Activated naive CD8-positive, alpha-beta T cell treated with anti-CD3 and anti-CD28 coated beads, Interleukin-2, amount 50 U/mL, for 24 hours (primary cell): Measurements from ENCODE around the gene PCBP3.
"Not testable (repeated sequence)": the region's sequence is repeated elsewhere in the genome, so short reads cannot be mapped to it uniquely, and the experiment has no call there.

Experiments
- ATAC-seq: fragments of 150-1000 bp; cut with Tn5 transposase; one replicate; pipeline ENCODE4 v1.10.0; 2021
- DNase-seq: peaks from one replicate; pipeline ENCODE4 v3.0.0; 2021
- H3K27ac Mint-ChIP-seq: one replicate; pipeline ENCODE4 v1.8.0; 2021; ENCODE audit warnings: mild to moderate bottlenecking, mixed read lengths
- H3K27me3 Mint-ChIP-seq: one replicate; pipeline ENCODE4 v1.8.0; 2021; ENCODE audit warnings: mixed read lengths
- H3K36me3 Mint-ChIP-seq: one replicate; pipeline ENCODE4 v1.8.0; 2021; ENCODE audit warnings: low read depth, mixed read lengths
- H3K4me1 Mint-ChIP-seq: one replicate; pipeline ENCODE4 v1.8.0; 2021; ENCODE audit warnings: mixed read lengths
- H3K4me3 Mint-ChIP-seq: one replicate; pipeline ENCODE4 v1.8.0; 2021; ENCODE audit warnings: mild to moderate bottlenecking, moderate library complexity, mixed read lengths
- H3K9me3 Mint-ChIP-seq: one replicate; pipeline ENCODE4 v1.8.0; 2021; ENCODE audit warnings: mixed read lengths

The PCBP3 gene

GRCh38 chr21:45832741-45833235 is 189.3 kb downstream of the PCBP3 start:
- H3K27ac Mint-ChIP-seq: not testable (repeated sequence)

GRCh38 chr21:45833414-45833813 is 189.9 kb downstream of the PCBP3 start:
- ATAC-seq (no peak), DNase-seq (no peak)
- Mint-ChIP-seq H3K36me3 (no peaks in the 10 kb centered on the region), H3K4me3 (no peak overlapping the region), H3K4me1 (peaks cover 7% of the 10 kb centered on the region), H3K9me3 (peaks cover 4% of the 10 kb centered on the region), H3K27me3 (no peaks in the 10 kb centered on the region), H3K27ac (no peak overlapping the region)

More at GRCh38 chr21:45832741-45833235, 189.3 kb downstream of the PCBP3 start:
- not testable (repeated sequence) for H3K36me3 Mint-ChIP-seq, ATAC-seq, DNase-seq, H3K27me3 Mint-ChIP-seq, H3K9me3 Mint-ChIP-seq, H3K4me1 Mint-ChIP-seq, H3K4me3 Mint-ChIP-seq

- H3K27ac Mint-ChIP-seq: no peak overlapping the region
- peaks cover 4% of the 10 kb centered on the region for H3K9me3 Mint-ChIP-seq
- no peak overlapping the region for H3K4me3 Mint-ChIP-seq
- no peak for ATAC-seq
- DNase-seq: no peak
- H3K4me1 Mint-ChIP-seq: peaks cover 7% of the 10 kb centered on the region
- no peaks in the 10 kb centered on the region for H3K36me3 Mint-ChIP-seq
- H3K27me3 Mint-ChIP-seq: no peaks in the 10 kb centered on the region
These were observed 190.6 kb downstream of the PCBP3 start for GRCh38 chr21:45834026-45834715.

- Mint-ChIP-seq H3K27ac (no peak overlapping the region), H3K9me3 (peaks cover 4% of the 10 kb centered on the region), H3K4me3 (no peak overlapping the region), H3K36me3 (no peaks in the 10 kb centered on the region), H3K4me1 (peaks cover 7% of the 10 kb centered on the region), H3K27me3 (no peaks in the 10 kb centered on the region)
- ATAC-seq (no peak), DNase-seq (no peak)
These were observed 191.3 kb downstream of the PCBP3 start for GRCh38 chr21:45834821-45835293.

- DNase-seq (no peak), ATAC-seq (no peak)
- Mint-ChIP-seq H3K27me3 (no peaks in the 10 kb centered on the region), H3K9me3 (peaks cover 4% of the 10 kb centered on the region), H3K36me3 (no peaks in the 10 kb centered on the region), H3K27ac (no peak overlapping the region), H3K4me3 (no peak overlapping the region), H3K4me1 (peaks cover 7% of the 10 kb centered on the region)
These were observed 192.1 kb downstream of the PCBP3 start for GRCh38 chr21:45835301-45836267.

- no peaks in the 10 kb centered on the region for H3K27me3 Mint-ChIP-seq
- no peak overlapping the region for H3K27ac Mint-ChIP-seq
- H3K9me3 Mint-ChIP-seq: peaks cover 7% of the 10 kb centered on the region
- ATAC-seq: no peak
- no peak overlapping the region for H3K4me3 Mint-ChIP-seq
- peaks cover 7% of the 10 kb centered on the region for H3K4me1 Mint-ChIP-seq
- no peak for DNase-seq
- H3K36me3 Mint-ChIP-seq: no peaks in the 10 kb centered on the region
These were observed 192.7 kb downstream of the PCBP3 start for GRCh38 chr21:45836268-45836655.

- ATAC-seq (no peak), DNase-seq (no peak)
- Mint-ChIP-seq H3K27me3 (no peaks in the 10 kb centered on the region), H3K9me3 (peaks cover 9% of the 10 kb centered on the region), H3K36me3 (no peaks in the 10 kb centered on the region), H3K27ac (no peak overlapping the region), H3K4me3 (no peak overlapping the region), H3K4me1 (peaks cover 7% of the 10 kb centered on the region)
These were observed 193.5 kb downstream of the PCBP3 start for GRCh38 chr21:45836694-45837670.

GRCh38 chr21:45837936-45838335 is 194.4 kb downstream of the PCBP3 start:
- Mint-ChIP-seq H3K36me3 (no peaks in the 10 kb centered on the region), H3K27me3 (no peaks in the 10 kb centered on the region), H3K9me3 (peaks cover 5% of the 10 kb centered on the region), H3K27ac (no peak overlapping the region), H3K4me1 (no peaks in the 10 kb centered on the region), H3K4me3 (no peak overlapping the region)
- DNase-seq (no peak), ATAC-seq (no peak)

GRCh38 chr21:45838634-45839033 is 195.1 kb downstream of the PCBP3 start:
- H3K4me1 Mint-ChIP-seq: no peaks in the 10 kb centered on the region

GRCh38 chr21:45839274-45839673 is 195.7 kb downstream of the PCBP3 start:
- DNase-seq: no peak
- Mint-ChIP-seq H3K27ac (no peak overlapping the region), H3K4me1 (no peaks in the 10 kb centered on the region), H3K27me3 (no peaks in the 10 kb centered on the region), H3K9me3 (peaks cover 5% of the 10 kb centered on the region), H3K36me3 (no peaks in the 10 kb centered on the region), H3K4me3 (no peak overlapping the region)
- ATAC-seq: no peak

More at GRCh38 chr21:45838634-45839033, 195.1 kb downstream of the PCBP3 start:
- H3K27me3 Mint-ChIP-seq: no peaks in the 10 kb centered on the region
- no peak overlapping the region for H3K4me3 Mint-ChIP-seq
- no peaks in the 10 kb centered on the region for H3K36me3 Mint-ChIP-seq
- ATAC-seq: no peak
- peaks cover 5% of the 10 kb centered on the region for H3K9me3 Mint-ChIP-seq
- no peak overlapping the region for H3K27ac Mint-ChIP-seq
- no peak for DNase-seq

- ATAC-seq (no peak), DNase-seq (no peak)
- H3K27me3 Mint-ChIP-seq: no peaks in the 10 kb centered on the region
- no peak overlapping the region for H3K4me3 Mint-ChIP-seq
- no peaks in the 10 kb centered on the region for H3K36me3 Mint-ChIP-seq
- H3K27ac Mint-ChIP-seq: no peak overlapping the region
- H3K4me1 Mint-ChIP-seq: peaks cover 11% of the 10 kb centered on the region
- H3K9me3 Mint-ChIP-seq: peaks cover 5% of the 10 kb centered on the region
These were observed 197.5 kb downstream of the PCBP3 start for GRCh38 chr21:45841033-45841432.

- peaks cover 5% of the 10 kb centered on the region for H3K9me3 Mint-ChIP-seq
These were observed 199.9 kb downstream of the PCBP3 start for GRCh38 chr21:45843426-45843825.

GRCh38 chr21:45844181-45844580 is 200.7 kb downstream of the PCBP3 start:
- Mint-ChIP-seq H3K36me3 (no peaks in the 10 kb centered on the region), H3K27me3 (no peaks in the 10 kb centered on the region), H3K4me1 (peaks cover 11% of the 10 kb centered on the region), H3K9me3 (peaks cover 5% of the 10 kb centered on the region), H3K27ac (no peak overlapping the region), H3K4me3 (no peak overlapping the region)
- ATAC-seq (no peak), DNase-seq (no peak)

More at GRCh38 chr21:45843426-45843825, 199.9 kb downstream of the PCBP3 start:
- peaks cover 11% of the 10 kb centered on the region for H3K4me1 Mint-ChIP-seq
- ATAC-seq: no peak
- no peak overlapping the region for H3K4me3 Mint-ChIP-seq
- no peak for DNase-seq
- H3K36me3 Mint-ChIP-seq: no peaks in the 10 kb centered on the region
- no peak overlapping the region for H3K27ac Mint-ChIP-seq
- H3K27me3 Mint-ChIP-seq: no peaks in the 10 kb centered on the region
